GM12878 (cell line): ENCODE data around the gene RGL1. TPM values are rescaled to one million over a fixed set of nuclear protein-coding genes. Genes with fewer than 3 reads are reported as not detected.

Source experiments
- ATAC-seq: fragments of 200-7000 bp; cut with Tn5 transposase; 3 replicates; pipeline ENCODE4 v1.9.1; 2020; ENCODE audit warnings: mild to moderate bottlenecking, moderate library complexity
- BruUV-seq: library from RNA; stranded (reverse); fragments of 400-500 nt; replicated peaks from 2 replicates; lab custom pipeline; 2021; lab: Mats Ljungman, UMichigan
- CTCF ChIA-PET: fragments of 300-600 bp; sonication (Branson Sonifier 250); formaldehyde crosslinking; extraction: SDS; loops from one replicate; lab custom pipeline; 2021; ENCODE audit warnings: inconsistent platforms; lab: Yijun Ruan, JAX
- POLR2A ChIA-PET: fragments of 350-600 bp; formaldehyde crosslinking; extraction: SDS; loops from one replicate; lab custom pipeline; 2021; ENCODE audit warnings: inconsistent platforms; lab: Charles Lee
- RAD21 ChIA-PET: fragments of 300-600 bp; sonication (Branson Sonifier 250); formaldehyde crosslinking; loops from one replicate; lab custom pipeline; 2023; ENCODE audit warnings: antibody characterized with exemption; ENCODE audit not compliant: unreplicated experiment; lab: Charles Lee
- SMC1A ChIA-PET: fragments of 300-600 bp; sonication (Branson Sonifier 250); formaldehyde crosslinking; loops from one replicate; lab custom pipeline; 2023; ENCODE audit not compliant: unreplicated experiment, uncharacterized antibody; lab: Charles Lee
- DNase-seq: peaks from one replicate; pipeline ENCODE4 v3.0.0-alpha.2; 2011; ENCODE audit warnings: low read depth, low spot score
- FAIRE-seq: peaks from 3 replicates; lab custom pipeline; 2011; peaks lifted over from hg19 to GRCh38; lab: Jason Lieb, UNC
- H2AFZ ChIP-seq: 2 replicates; pipeline ENCODE4 v1.6.0; 2011; ENCODE audit warnings: low read depth, low read length, control low read depth; ENCODE audit not compliant: control insufficient read depth
- H3K27ac ChIP-seq: 2 replicates; pipeline ENCODE4 v1.5.1; 2011; ENCODE audit warnings: control low read depth; ENCODE audit not compliant: control insufficient read depth, insufficient read depth
- H3K27me3 ChIP-seq, 2 experiments: replicated peaks in 1 of 2; 2 replicates each; pipeline versions ENCODE4 v1.6.0 to v1.6.1; 2011; ENCODE audit warnings: low read length in 1 of 2; ENCODE audit not compliant: control insufficient read depth in 2 of 2, insufficient read depth in 2 of 2
- H3K36me3 ChIP-seq, 2 experiments: 2 replicates each; pipeline ENCODE4 v1.5.1; 2011; ENCODE audit warnings: low read length in 1 of 2; ENCODE audit not compliant: control insufficient read depth in 2 of 2, insufficient read depth in 2 of 2
- H3K4me1 ChIP-seq: 2 replicates; pipeline ENCODE4 v1.6.1; 2011; ENCODE audit warnings: mild to moderate bottlenecking, low read length, moderate library complexity, mixed read lengths; ENCODE audit not compliant: control insufficient read depth, insufficient read depth
- H3K4me2 ChIP-seq: 2 replicates; pipeline ENCODE4 v1.6.0; 2011; ENCODE audit warnings: control low read depth; ENCODE audit not compliant: control insufficient read depth, insufficient read depth
- H3K4me3 ChIP-seq: fragments of 200-600 bp; sonication (generic); 2 replicates; pipeline ENCODE4 v1.5.1; 2016
- H3K79me2 ChIP-seq: 2 replicates; pipeline ENCODE4 v1.6.0; 2011; ENCODE audit warnings: low read length; ENCODE audit not compliant: control insufficient read depth, insufficient read depth
- H3K9ac ChIP-seq: 2 replicates; pipeline ENCODE4 v1.8.0; 2011; ENCODE audit warnings: low read length, control low read depth, mixed read lengths; ENCODE audit not compliant: control insufficient read depth, insufficient read depth
- H3K9me3 ChIP-seq: replicated peaks from 3 replicates; pipeline ENCODE4 v1.5.1; 2011; ENCODE audit warnings: mild to moderate bottlenecking, low read length; ENCODE audit not compliant: control insufficient read depth, insufficient read depth
- H4K20me1 ChIP-seq: 2 replicates; pipeline ENCODE4 v1.6.0; 2011; ENCODE audit not compliant: control insufficient read depth, insufficient read depth
- BACH1 ChIP-seq: fragments of 450-650 bp; IDR thresholded peaks from 2 replicates; pipeline ENCODE4 v1.6.1; 2017; ENCODE audit warnings: mild to moderate bottlenecking, borderline replicate concordance
- CEBPB ChIP-seq, 2 experiments: fragments of 150-350 bp in 1 of 2; IDR thresholded peaks; 2 replicates each; pipeline ENCODE4 v1.6.1; 2012 to 2014; ENCODE audit warnings: low read depth in 2 of 2, low read length in 2 of 2, borderline replicate concordance in 1 of 2, inconsistent platforms in 1 of 2
- DPF2 ChIP-seq: fragments of 450-650 bp; IDR thresholded peaks from 2 replicates; pipeline ENCODE4 v1.6.1; 2017; ENCODE audit warnings: mild to moderate bottlenecking
- KAT2A ChIP-seq: conservative IDR thresholded peaks from 2 replicates; pipeline ENCODE4 v1.6.1; 2011; ENCODE audit warnings: low read depth, low read length; ENCODE audit not compliant: control insufficient read depth
- MEF2A ChIP-seq: IDR thresholded peaks from 2 replicates; pipeline ENCODE4 v1.6.1; 2011; ENCODE audit warnings: low read depth, mild to moderate bottlenecking, low read length, moderate library complexity; ENCODE audit not compliant: insufficient read depth
- MTA2 ChIP-seq: fragments of 450-650 bp; IDR thresholded peaks from 2 replicates; pipeline ENCODE4 v1.6.1; 2016; ENCODE audit warnings: low read depth, mild to moderate bottlenecking, moderate library complexity
- NFIC ChIP-seq: IDR thresholded peaks from 2 replicates; pipeline ENCODE4 v1.6.1; 2012; ENCODE audit warnings: low read depth, mild to moderate bottlenecking, inconsistent platforms, low read length, moderate library complexity
- PAX5 ChIP-seq: IDR thresholded peaks from 2 replicates; pipeline ENCODE4 v1.6.1; 2011; ENCODE audit warnings: low read depth, low read length, borderline replicate concordance
- POU2F2 ChIP-seq: IDR thresholded peaks from 3 replicates; pipeline ENCODE4 v1.6.1; 2011; ENCODE audit warnings: low read depth, mild to moderate bottlenecking, low read length, borderline replicate concordance
- RUNX3 ChIP-seq: IDR thresholded peaks from 2 replicates; pipeline ENCODE4 v1.6.1; 2012; ENCODE audit warnings: low read length, inconsistent platforms
- SMAD5 ChIP-seq: IDR thresholded peaks from 2 replicates; pipeline ENCODE4 v1.6.1; 2016; ENCODE audit warnings: antibody characterized with exemption, low read depth
- SMARCA5 ChIP-seq: fragments of 450-650 bp; IDR thresholded peaks from 2 replicates; pipeline ENCODE4 v1.6.1; 2017; ENCODE audit warnings: mild to moderate bottlenecking
- TBL1XR1 ChIP-seq: IDR thresholded peaks from 2 replicates; pipeline ENCODE4 v1.6.1; 2012; ENCODE audit warnings: low read depth, low read length, improper control_type of control experiment
- TCF12 ChIP-seq: IDR thresholded peaks from 2 replicates; pipeline ENCODE4 v1.6.1; 2011; ENCODE audit warnings: low read depth, mild to moderate bottlenecking, low read length
- WGBS: methylation state at CpG from one replicate; pipeline ENCODE4 v1.1.6; 2016; ENCODE audit warnings: low lambda C conversion rate; ENCODE audit not compliant: insufficient replicate concordance, insufficient coverage; ENCODE audit errors: missing lambda C conversion rate; 5-methylcytosine and 5-hydroxymethylcytosine counted together
- in situ Hi-C: fragments of 300-500 bp; cut with MboI; formaldehyde crosslinking; loops from 9 replicates; pipeline ENCODE4 v1.14.3; 2018; ENCODE audit warnings: mixed read lengths
- intact Hi-C: fragments of 100-400 bp; cut with micrococcal nuclease; formaldehyde crosslinking; loops from one replicate; pipeline ENCODE4 v1.14.2; 2022; ENCODE audit not compliant: unreplicated experiment
- polyA plus RNA-seq, 11 experiments: library from polyadenylated mRNA; depleted of rRNA in 4 of 11; unstranded in 6 of 11; stranded (reverse) in 5 of 11; fragments of >200 nt; fragmentation: Nextera tagmentation in 4 of 11; fragmentation: Illumina TruSeq in 1 of 11; extraction: Ambion mirVana in 4 of 11; extraction: Trizol in 1 of 11; gene quantifications; 1 replicate in 1 of 11; 2 replicates in 10 of 11; pipeline versions ENCODE4 v1.2.1 to v1.2.3, GENCODE V29; 2011 to 2016; ENCODE audit warnings: inconsistent platforms in 2 of 11, missing spikeins in 2 of 11, low read depth in 1 of 11
- total RNA-seq, 4 experiments: library from RNA; depleted of rRNA in 3 of 4; stranded (reverse); fragments of >200 nt in 3 of 4; fragmentation: Illumina TruSeq in 1 of 4; extraction: Trizol in 1 of 4; gene quantifications; 2 replicates each; pipeline versions ENCODE4 v1.2.1 to v1.2.3, GENCODE V29; 2013 to 2021
- TF ChIP-seq, protein P1 (sequence below): fragments of 450-650 bp; IDR thresholded peaks from 2 replicates; pipeline ENCODE4 v1.6.1; 2017; ENCODE audit warnings: mild to moderate bottlenecking, low read depth, inconsistent platforms; ENCODE audit not compliant: poor library complexity, severe bottlenecking
- TF ChIP-seq, protein P2 (sequence below): fragments of 450-650 bp; IDR thresholded peaks from 2 replicates; pipeline ENCODE4 v1.6.1; 2017; ENCODE audit warnings: mild to moderate bottlenecking, moderate library complexity

The RGL1 gene
- total and polyA plus RNA-seq, 10 of the 15 experiments (the other 5 are each of a cell fraction or from before 2014, with no cell fraction given), result 8.1 to 25.0 (median 19.0) TPM

DNA sequence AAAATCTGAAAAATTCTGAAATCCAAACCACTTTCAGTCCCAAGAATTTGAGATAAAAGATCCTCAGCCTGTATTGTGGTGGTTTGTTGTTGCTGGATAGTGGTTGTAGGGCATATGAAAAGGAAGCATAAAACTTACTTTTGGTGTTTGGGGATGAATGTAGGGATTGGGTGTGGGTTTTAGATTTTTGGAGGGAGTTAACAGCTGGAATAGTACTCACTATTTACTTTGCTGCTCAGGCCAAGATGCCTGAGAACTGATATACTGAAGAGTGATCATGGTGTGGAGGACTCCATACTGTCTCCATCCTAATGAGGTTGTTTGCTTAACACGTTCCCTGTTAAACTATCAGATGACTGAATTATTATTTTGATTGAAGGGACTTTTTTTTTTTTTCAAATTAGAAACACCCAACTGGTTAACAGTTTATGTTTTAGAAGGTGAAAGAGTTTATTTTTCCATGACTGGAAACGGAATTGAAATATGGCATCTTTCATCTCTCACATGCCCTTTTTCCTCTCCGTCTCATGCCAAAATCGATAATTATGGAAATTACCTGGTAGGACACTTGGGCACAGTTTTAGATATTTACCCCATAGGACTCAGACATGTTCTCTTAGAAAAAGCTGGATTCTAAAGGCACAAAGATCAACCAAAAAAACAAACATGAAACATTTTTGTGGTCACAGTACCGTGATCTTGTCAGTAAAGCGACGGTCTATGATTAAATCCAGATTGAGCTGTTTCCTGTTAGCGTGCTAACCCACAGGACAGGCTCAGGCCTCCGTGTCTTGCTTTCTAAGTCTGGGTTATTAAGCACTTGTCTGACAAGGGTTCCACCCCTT lies 37.3 kb downstream of the RGL1 start (continued):
- TF ChIP-seq POU2F2 (peak; percentile 92), KAT2A (no peak), PAX5 (peak; percentile 97), MTA2 (peak; percentile 80), TBL1XR1 (0 out of 2 replicates have a peak, but pooled peaks have one; percentile 41), MEF2A (peak; percentile 39; the same call in 1 of the 2 replicates), RUNX3 (peak; percentile 99), CEBPB (IDR thresholded peaks at IDR 0.05; ENCODE audit: borderline replicate concordance in 1 of 2, low read depth in 2 of 2, low read length in 2 of 2) (0 out of 4 replicates have a peak, but pooled peaks of 1 of the 2 experiments have one; percentile 79), TCF12 (peak; percentile 95), SMAD5 (peak; percentile 50; the same call in 1 of the 2 replicates), SMARCA5 (0 out of 2 replicates have a peak, but pooled peaks have one; percentile 14), NFIC (peak; percentile 98), BACH1 (no peak)

DNA sequence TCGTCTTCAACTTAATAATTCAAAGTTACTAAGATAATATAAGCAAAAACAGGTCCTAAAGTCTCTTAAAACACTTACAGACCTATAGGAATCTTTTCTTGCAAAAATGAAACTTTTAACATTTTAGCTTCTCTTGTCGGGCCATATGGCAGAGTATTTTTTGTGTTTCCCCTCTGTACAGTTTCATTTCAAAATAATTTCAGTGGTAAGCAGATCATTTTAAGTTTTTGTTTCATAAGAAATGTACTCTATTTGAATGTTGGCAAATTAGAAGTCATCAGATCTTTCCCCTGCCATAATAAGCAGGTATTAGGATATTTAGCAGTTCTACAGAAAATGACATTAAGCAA lies 37.9 kb downstream of the RGL1 start:
- DNase-seq (no peak), ATAC-seq (peak; percentile 58), FAIRE-seq (no peak)
- no peaks in the 10 kb centered on the region for H3K27me3 ChIP-seq
- RAD21 ChIA-PET, result interaction anchor here (0.6 to 3.3 kb wide), 14 partner anchors 8 to 209 kb away, joined by 3 to 20 read pairs (median 6); partner anchors contain the start of gene APOBEC4
- H3K36me3 ChIP-seq, result peaks cover 2 to 8% of the 10 kb centered on the region in 2 experiments; a peak in 3 of 4 replicates
- H2AFZ ChIP-seq, result no peak overlapping the region
- H3K4me3 ChIP-seq, result peak overlapping the region; percentile 12
- peak overlapping the region; percentile 81 for H3K4me2 ChIP-seq
- POLR2A ChIA-PET, result interaction anchor here (0.8 kb wide), 1 partner anchor 9 kb away, joined by 3 read pairs; no protein-coding TSS in a partner anchor
- no TSS peak for BruUV-seq
- SMC1A ChIA-PET, result interaction anchor here (0.9 to 3.3 kb wide), 18 partner anchors 10 to 237 kb away, joined by 3 to 26 read pairs (median 6); no protein-coding TSS in a partner anchor
- peak overlapping the region; percentile 99 for H3K27ac ChIP-seq
- peak overlapping the region; percentile 74 for H3K9ac ChIP-seq
- H4K20me1 ChIP-seq, result no peaks in the 10 kb centered on the region
- peaks cover 46% of the 10 kb centered on the region for H3K4me1 ChIP-seq
- in situ Hi-C loops (no loop called here), intact Hi-C loops (loop anchor here (1.0 to 5.0 kb wide), 5 partner anchors 35 to 240 kb away; no protein-coding TSS in a partner anchor)
- no peaks in the 10 kb centered on the region; the same call in 2 of the 3 replicates for H3K9me3 ChIP-seq
- CTCF ChIA-PET, result interaction anchor here (0.9 to 2.1 kb wide), 3 partner anchors 187 to 235 kb away, joined by 3 to 9 read pairs (median 4); no protein-coding TSS in a partner anchor
- WGBS, result 2% methylated on average over 2 of the region's 2 CpGs
- H3K79me2 ChIP-seq, result peaks cover 50% of the 10 kb centered on the region
- TF ChIP-seq, protein P1, sequence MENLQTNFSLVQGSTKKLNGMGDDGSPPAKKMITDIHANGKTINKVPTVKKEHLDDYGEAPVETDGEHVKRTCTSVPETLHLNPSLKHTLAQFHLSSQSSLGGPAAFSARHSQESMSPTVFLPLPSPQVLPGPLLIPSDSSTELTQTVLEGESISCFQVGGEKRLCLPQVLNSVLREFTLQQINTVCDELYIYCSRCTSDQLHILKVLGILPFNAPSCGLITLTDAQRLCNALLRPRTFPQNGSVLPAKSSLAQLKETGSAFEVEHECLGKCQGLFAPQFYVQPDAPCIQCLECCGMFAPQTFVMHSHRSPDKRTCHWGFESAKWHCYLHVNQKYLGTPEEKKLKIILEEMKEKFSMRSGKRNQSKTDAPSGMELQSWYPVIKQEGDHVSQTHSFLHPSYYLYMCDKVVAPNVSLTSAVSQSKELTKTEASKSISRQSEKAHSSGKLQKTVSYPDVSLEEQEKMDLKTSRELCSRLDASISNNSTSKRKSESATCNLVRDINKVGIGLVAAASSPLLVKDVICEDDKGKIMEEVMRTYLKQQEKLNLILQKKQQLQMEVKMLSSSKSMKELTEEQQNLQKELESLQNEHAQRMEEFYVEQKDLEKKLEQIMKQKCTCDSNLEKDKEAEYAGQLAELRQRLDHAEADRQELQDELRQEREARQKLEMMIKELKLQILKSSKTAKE, result peak; percentile 23
- TF ChIP-seq CEBPB (IDR thresholded peaks at IDR 0.05; ENCODE audit: borderline replicate concordance in 1 of 2, low read depth in 2 of 2, low read length in 2 of 2) (0 out of 4 replicates have a peak, but pooled peaks of 1 of the 2 experiments have one; percentile 19), DPF2 (peak; percentile 3; the same call in 1 of the 2 replicates)
- TF ChIP-seq, protein P2, sequence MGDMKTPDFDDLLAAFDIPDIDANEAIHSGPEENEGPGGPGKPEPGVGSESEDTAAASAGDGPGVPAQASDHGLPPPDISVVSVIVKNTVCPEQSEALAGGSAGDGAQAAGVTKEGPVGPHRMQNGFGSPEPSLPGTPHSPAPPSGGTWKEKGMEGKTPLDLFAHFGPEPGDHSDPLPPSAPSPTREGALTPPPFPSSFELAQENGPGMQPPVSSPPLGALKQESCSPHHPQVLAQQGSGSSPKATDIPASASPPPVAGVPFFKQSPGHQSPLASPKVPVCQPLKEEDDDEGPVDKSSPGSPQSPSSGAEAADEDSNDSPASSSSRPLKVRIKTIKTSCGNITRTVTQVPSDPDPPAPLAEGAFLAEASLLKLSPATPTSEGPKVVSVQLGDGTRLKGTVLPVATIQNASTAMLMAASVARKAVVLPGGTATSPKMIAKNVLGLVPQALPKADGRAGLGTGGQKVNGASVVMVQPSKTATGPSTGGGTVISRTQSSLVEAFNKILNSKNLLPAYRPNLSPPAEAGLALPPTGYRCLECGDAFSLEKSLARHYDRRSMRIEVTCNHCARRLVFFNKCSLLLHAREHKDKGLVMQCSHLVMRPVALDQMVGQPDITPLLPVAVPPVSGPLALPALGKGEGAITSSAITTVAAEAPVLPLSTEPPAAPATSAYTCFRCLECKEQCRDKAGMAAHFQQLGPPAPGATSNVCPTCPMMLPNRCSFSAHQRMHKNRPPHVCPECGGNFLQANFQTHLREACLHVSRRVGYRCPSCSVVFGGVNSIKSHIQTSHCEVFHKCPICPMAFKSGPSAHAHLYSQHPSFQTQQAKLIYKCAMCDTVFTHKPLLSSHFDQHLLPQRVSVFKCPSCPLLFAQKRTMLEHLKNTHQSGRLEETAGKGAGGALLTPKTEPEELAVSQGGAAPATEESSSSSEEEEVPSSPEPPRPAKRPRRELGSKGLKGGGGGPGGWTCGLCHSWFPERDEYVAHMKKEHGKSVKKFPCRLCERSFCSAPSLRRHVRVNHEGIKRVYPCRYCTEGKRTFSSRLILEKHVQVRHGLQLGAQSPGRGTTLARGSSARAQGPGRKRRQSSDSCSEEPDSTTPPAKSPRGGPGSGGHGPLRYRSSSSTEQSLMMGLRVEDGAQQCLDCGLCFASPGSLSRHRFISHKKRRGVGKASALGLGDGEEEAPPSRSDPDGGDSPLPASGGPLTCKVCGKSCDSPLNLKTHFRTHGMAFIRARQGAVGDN, result peak; percentile 0; the same call in 1 of the 2 replicates
